GM21723 (cell line): Measurements from ENCODE around the gene TEDC2.
"Not testable (repeated sequence)": the region's sequence is repeated elsewhere in the genome, so short reads cannot be mapped to it uniquely, and the experiment has no call there.

Experiments
- ATAC-seq: cut with Tn5 transposase; IDR thresholded peaks from one replicate; pipeline ENCODE4 v1.9.1; 2021; ENCODE audit warnings: mild to moderate bottlenecking, moderate library complexity; ENCODE audit not compliant: unreplicated experiment

The TEDC2 gene

DNA sequence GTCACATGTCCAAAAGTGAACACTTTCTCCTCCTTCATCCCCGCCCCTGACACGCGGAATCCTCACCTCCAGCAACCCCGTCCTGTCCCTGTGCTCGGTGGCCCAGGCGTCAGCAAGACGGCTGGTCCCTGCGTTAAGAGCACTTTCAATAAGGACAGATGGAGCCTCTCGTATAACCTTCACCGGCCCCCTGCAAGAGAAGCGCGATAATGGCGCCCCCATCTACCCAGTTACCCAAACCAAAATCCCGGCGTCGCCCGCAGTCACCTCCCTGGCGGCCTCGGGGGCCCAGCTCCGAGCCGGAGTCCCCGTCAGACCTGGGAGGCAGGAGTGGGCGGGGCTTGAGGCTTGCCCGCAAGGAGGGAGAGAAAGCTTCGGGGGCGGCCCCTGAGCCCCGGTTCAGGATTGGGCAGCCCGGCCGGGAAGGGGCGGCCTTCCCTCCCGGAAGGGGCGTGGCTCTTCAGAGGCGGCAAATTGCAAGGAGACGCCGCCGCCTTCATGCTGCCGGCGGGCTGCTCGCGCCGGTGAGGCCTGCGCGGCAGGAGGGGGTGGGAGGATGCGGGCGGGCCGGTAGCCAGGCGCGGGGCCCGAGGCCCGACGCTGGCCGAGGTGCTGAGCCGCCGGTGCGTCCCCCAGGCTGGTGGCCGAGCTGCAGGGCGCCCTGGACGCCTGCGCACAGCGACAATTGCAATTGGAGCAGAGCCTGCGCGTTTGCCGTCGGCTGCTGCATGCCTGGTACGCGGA is at the start of gene TEDC2:
Gene TEDC2, plus strand, starts transcription at position 463 of the 744 bp plus-strand sequence. Its CDS starts 36 bp downstream, at position 499.
- peak; percentile 88 for ATAC-seq

DNA sequence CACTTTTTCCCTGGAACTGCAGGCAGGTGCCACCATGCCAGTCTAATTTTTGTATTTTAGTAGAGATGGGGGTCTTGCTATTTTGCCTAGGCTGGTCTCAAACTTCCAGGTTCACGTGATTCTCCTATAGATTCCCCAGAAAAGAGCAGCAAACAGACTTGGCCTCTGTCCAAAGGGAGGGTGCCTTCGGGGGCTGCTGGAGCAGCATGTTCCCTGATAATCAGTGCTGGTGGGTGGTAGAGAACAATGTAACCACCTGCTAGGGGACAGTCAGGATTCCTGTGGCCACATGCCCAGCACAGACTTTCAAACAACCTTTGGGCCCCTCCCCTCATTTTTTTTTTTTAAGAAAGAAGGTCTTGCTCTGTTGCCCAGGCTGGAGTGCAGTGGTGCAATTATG is 44.8 kb upstream of the TEDC2 start:
- ATAC-seq: no peak

DNA sequence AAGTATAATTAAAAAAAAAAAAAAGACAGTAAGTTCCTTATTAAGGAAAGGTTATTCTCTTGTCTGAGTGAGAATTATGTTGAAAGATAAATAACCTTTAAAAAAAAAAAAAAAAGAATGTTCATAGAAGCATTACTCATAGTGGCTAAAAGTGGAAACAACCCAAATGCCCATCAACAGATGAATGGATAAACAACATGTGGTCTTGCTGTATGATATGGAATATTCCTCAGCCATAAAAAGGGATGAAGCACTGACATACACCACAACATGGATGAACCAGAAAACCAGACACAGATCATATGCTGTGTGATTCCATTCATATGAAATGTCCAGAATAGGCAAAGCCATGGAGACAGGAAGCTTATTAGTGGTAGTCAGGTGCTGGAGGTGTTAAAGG is 39.9 kb upstream of the TEDC2 start:
- ATAC-seq: no peak

DNA sequence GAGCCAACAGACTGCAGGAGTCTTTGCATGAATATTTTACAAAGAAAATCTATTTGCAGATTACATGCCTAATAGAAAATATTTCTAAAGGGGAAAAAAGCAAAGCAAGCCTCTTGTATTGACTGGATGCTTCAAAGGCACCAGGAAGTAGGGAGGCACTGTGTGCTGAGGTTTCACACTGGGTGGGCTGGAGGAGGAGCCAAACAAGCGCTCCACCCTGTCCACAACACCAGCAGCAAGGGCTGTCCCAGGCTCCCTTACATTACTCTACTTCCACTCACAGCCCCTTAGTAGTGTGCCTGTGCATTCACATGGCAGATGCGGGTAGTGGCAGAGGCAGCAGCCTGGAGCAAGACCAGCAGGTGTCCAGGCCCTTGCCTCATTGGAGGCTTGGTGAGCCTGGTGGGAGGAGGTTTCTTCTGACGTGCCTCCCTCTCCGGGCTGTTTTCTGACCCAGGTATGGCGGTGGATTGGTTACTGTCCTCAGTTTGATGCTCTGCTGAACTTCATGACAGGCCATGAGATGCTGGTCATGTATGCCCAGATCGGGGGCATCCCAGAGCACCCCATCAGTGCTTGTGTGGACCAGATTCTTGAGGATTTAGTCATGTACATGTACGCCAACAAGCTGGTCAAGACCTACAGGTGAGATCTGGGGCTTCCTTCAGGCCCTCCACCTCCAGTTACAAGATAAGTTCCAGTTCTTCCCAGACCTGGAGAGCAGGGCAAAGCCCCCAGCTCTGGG is 37.6 kb upstream of the TEDC2 start:
- no peak for ATAC-seq

DNA sequence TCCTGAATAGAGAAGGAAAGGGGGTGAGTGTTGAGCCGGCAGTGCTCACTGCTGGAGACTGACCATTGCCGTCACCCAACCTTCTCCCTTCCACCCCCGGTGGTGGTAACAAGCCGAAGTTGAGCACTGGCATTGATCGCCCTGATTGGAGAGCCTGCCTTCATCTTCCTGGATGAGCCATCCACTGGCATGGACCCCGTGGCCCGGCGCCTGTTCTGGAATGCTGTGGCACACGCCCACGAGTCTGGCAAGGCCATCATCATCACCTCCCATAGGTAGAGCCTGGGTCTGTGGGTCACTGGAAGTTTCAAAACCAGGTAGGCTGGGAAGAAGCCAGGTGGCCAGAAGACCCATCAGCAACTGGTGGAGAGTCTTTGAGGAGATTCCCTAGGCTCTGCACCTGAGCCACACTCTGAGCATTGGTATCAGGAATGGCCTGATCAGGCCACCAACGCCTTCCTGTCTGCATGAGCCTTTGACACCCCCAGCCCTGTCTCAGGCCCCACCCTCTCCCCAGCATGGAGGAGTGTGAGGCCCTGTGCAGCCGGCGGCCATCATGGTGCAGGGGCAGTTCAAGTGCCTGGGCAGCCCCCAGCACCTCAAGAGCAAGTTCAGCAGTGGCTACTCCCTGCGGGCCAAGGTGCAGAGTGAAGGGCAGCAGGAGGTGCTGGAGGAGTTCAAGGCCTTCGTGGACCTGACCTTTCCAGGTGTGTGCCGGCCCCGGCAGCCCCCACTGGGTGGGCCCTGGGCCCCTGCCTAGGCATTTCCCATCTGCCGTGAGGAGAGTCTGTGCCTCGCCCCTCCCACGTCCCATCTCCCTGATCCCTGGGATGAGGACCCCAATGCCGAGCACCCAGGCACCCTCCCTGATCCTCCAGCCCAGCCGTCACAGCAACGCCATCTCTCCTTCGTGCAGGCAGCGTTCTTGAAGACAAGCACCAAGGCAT is 35.6 kb upstream of the TEDC2 start:
- ATAC-seq: no peak

- ATAC-seq: no peak
These were observed 34.8 kb upstream of the TEDC2 start for GRCh38 chr16:2425008-2425518.

- no peak for ATAC-seq
These were observed 34.0 kb upstream of the TEDC2 start for GRCh38 chr16:2425825-2426430.

- ATAC-seq: no peak
These were observed 33.0 kb upstream of the TEDC2 start for GRCh38 chr16:2426941-2427361.

GRCh38 chr16:2427526-2427925 is 32.4 kb upstream of the TEDC2 start:
- ATAC-seq: no peak

GRCh38 chr16:2428051-2428783 is 31.7 kb upstream of the TEDC2 start:
- peak; percentile 30 for ATAC-seq

DNA sequence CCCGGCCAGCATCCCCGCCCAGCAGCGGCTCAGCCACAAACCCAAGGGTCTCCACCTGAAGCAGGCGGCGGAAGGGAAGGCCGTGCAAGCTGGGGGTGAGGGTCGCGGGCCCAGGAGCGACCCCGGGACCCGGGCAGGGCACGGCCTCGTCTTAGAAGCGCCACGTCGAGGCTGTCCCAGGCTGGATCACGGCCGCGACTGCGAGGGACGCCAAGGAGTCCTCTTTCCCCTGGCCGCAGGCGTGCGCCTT is 31.2 kb upstream of the TEDC2 start:
- no peak for ATAC-seq

- peak; percentile 78 for ATAC-seq
These were observed 30.7 kb upstream of the TEDC2 start, which contains the start of gene CCNF for GRCh38 chr16:2429034-2429770. Gene CCNF (plus strand): TSS chr16:2429447. CDS start chr16:2429482, 35 bp downstream.

GRCh38 chr16:2429771-2430663 is 29.9 kb upstream of the TEDC2 start:
- ATAC-seq: peak; percentile 20

- no peak for ATAC-seq
These were observed 27.6 kb upstream of the TEDC2 start for GRCh38 chr16:2432286-2432685.

DNA sequence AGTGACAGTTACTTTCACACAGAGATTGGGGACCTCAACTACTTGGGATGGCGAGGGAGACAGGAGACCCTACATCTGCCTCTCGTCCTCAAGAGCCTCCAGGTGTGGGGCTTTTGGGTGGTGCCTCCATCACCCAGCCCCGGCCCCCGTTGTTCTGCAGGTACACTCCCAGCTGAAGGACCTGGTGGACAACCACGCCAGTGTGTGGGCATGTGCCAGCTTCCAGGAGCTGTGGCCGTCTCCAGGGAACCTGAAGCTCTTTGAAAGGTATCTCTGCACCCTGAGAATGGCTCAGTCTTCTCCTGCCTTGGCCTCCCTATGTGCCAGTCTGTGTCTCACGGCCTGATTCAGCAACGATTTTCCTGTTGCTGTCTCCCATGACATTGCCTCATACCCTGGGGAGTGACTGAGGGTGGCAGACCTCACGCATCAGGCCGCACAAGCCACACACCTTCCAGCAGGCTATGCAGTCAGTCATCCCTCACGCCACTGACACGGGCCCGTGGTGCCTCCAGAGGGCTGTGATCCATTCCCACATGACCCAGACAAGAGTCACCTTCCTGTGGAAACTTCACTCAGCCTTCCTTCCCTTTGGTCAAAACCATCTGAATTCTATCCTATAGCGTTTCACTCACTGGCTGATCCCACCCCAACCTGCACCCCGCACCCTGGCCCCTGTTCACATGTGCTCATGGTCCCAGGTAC is 27.0 kb upstream of the TEDC2 start:
- ATAC-seq: no peak

DNA sequence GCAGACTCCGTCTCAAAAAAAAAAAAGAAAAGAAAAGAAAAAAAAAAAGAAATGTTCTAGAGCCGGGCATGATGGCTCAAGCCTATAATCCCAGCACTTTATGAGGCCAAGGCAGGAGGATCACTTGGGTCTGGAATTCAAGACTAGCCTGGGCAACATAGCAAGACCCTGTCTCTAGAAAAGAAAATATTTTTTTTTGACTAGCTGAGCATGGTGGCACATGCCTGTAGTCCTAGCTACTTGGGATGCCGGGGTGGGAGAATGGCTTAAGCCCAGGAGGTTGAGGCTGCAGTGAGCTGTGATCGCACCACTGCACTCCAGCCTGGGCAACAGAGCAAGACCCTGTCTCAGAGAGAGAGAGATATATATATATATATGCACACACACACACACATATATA is 24.7 kb upstream of the TEDC2 start:
- ATAC-seq: not testable (repeated sequence)

DNA sequence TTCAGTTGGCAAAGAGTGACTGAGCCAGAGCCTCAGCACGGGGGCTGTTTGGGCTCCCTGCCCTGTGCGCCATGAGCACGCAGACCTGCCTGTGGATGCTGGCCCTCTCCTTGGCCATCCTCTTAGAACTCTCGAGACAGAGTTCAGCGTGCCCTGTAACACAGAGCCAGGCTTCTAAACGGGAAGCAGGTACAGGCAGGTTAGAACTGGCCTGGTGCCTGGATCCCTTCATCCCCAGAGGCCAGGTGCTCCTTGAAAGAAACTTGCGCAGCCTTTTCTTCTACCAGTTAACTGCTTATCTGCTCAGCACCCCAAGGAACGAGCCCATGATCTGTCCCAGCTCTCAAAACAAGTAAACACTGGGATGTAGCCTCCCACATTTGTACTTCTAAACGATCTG is 23.8 kb upstream of the TEDC2 start:
- ATAC-seq: no peak
